ENCODE data around the gene NFATC2.

NFATC2 gene

DNA sequence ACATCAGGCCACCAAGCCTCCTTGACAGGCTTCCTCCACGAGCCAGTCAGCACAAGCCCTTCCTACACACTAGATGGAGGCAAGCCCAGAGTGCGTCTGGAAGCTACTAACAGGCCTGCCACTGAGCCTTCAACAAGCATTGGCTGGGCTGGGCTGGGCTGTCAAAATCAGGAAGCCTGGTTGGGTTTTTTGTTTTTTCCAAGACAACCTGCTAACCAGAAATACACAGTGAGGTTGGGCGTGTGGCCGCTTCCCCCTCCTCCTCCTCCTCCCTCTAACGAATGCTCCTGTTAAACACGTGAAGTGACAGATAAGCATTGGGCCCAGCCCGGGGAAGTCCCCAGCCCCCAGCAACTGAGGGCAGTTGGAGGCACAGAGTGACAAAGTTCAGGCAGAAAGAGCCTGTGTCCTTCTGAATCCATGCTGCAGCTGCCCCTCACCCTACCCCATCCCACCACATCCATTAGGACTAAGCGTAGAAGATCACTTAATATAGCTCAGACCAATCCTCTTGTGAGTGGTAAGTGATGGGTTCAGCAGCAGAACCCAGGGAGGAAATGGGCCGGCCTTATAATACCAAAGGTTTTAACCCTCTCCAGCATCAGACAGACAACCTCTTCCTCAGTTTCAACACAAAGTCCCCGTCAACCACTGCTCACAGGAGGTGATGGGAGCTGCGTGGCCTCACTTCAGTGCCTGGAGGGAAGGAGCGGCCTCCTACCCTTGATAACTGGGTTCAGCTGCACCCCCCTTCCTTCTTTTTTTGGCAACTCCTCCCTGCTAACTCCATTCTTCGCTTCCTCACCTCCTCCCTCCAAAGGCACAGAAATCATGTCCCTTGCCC lies 1.1 kb downstream of the NFATC2 start (continued):
- TF ChIP-seq ZNF132 (tag by site-specific recombination; IDR thresholded peaks at IDR 0.05; ENCODE audit: borderline replicate concordance) (no peak), ZBTB17 (tag by site-specific recombination; IDR thresholded peaks at IDR 0.05) (peak; percentile 77), ZFP3 (tag by site-specific recombination; IDR thresholded peaks at IDR 0.05; ENCODE audit: low read depth) (no peak), MYNN (tag by site-specific recombination; IDR thresholded peaks at IDR 0.05; ENCODE audit: borderline replicate concordance) (no peak), ZSCAN30 (tag by site-specific recombination; IDR thresholded peaks at IDR 0.05) (no peak), YY1 (tag by site-specific recombination; IDR thresholded peaks at IDR 0.05) (no peak), KLF10 (tag by site-specific recombination; IDR thresholded peaks at IDR 0.05) (no peak), ZBTB7A (tag by site-specific recombination; IDR thresholded peaks at IDR 0.05; ENCODE audit: low read depth) (no peak), IKZF3 (tag by site-specific recombination; IDR thresholded peaks at IDR 0.05) (no peak), EGR2 (tag by site-specific recombination; IDR thresholded peaks at IDR 0.05; ENCODE audit: low read depth) (no peak), ZNF223 (tag by site-specific recombination; IDR thresholded peaks at IDR 0.05) (no peak), ZNF585B (tag by site-specific recombination; IDR thresholded peaks at IDR 0.05) (no peak), ZXDB (tag by site-specific recombination; IDR thresholded peaks at IDR 0.05) (no peak), ZNF394 (tag by site-specific recombination; IDR thresholded peaks at IDR 0.05; ENCODE audit: borderline replicate concordance) (no peak), ZNF600 (tag by site-specific recombination; IDR thresholded peaks at IDR 0.05) (0 out of 2 replicates have a peak, but pooled peaks have one; percentile 11), SALL2 (tag by site-specific recombination; IDR thresholded peaks at IDR 0.05; ENCODE audit: borderline replicate concordance) (no peak), ZNF341 (tag by site-specific recombination; IDR thresholded peaks at IDR 0.05; ENCODE audit: low read depth) (no peak), ZNF354C (tag by site-specific recombination; IDR thresholded peaks at IDR 0.05; ENCODE audit: borderline replicate concordance, low read depth) (no peak), ZNF302 (tag by site-specific recombination; IDR thresholded peaks at IDR 0.05; ENCODE audit: low read depth) (no peak), ZNF529 (tag by site-specific recombination; IDR thresholded peaks at IDR 0.05; ENCODE audit: insufficient replicate concordance) (no peak), ZNF266 (tag by site-specific recombination; IDR thresholded peaks at IDR 0.05; ENCODE audit: low read depth) (no peak), TCF7L2 (IDR thresholded peaks at IDR 0.05; ENCODE audit: borderline replicate concordance, low read depth, low read length) (no peak), ZBTB21 (tag by site-specific recombination; IDR thresholded peaks at IDR 0.05) (no peak), PRDM1 (tag by site-specific recombination; IDR thresholded peaks at IDR 0.05) (no peak), KLF7 (tag by site-specific recombination; IDR thresholded peaks at IDR 0.05; ENCODE audit: borderline replicate concordance) (no peak)
- TF ChIP-seq, protein P1, sequence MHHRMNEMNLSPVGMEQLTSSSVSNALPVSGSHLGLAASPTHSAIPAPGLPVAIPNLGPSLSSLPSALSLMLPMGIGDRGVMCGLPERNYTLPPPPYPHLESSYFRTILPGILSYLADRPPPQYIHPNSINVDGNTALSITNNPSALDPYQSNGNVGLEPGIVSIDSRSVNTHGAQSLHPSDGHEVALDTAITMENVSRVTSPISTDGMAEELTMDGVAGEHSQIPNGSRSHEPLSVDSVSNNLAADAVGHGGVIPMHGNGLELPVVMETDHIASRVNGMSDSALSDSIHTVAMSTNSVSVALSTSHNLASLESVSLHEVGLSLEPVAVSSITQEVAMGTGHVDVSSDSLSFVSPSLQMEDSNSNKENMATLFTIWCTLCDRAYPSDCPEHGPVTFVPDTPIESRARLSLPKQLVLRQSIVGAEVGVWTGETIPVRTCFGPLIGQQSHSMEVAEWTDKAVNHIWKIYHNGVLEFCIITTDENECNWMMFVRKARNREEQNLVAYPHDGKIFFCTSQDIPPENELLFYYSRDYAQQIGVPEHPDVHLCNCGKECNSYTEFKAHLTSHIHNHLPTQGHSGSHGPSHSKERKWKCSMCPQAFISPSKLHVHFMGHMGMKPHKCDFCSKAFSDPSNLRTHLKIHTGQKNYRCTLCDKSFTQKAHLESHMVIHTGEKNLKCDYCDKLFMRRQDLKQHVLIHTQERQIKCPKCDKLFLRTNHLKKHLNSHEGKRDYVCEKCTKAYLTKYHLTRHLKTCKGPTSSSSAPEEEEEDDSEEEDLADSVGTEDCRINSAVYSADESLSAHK (tag by site-specific recombination; IDR thresholded peaks at IDR 0.05) = no peak
- TF ChIP-seq, protein P2, sequence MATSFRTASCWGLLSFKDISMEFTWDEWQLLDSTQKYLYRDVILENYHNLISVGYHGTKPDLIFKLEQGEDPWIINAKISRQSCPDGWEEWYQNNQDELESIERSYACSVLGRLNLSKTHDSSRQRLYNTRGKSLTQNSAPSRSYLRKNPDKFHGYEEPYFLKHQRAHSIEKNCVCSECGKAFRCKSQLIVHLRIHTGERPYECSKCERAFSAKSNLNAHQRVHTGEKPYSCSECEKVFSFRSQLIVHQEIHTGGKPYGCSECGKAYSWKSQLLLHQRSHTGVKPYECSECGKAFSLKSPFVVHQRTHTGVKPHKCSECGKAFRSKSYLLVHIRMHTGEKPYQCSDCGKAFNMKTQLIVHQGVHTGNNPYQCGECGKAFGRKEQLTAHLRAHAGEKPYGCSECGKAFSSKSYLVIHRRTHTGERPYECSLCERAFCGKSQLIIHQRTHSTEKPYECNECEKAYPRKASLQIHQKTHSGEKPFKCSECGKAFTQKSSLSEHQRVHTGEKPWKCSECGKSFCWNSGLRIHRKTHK (tag by site-specific recombination; IDR thresholded peaks at IDR 0.05) = no peak
- TF ChIP-seq, protein P3, sequence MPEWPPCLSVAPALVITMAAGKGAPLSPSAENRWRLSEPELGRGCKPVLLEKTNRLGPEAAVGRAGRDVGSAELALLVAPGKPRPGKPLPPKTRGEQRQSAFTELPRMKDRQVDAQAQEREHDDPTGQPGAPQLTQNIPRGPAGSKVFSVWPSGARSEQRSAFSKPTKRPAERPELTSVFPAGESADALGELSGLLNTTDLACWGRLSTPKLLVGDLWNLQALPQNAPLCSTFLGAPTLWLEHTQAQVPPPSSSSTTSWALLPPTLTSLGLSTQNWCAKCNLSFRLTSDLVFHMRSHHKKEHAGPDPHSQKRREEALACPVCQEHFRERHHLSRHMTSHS (tag by site-specific recombination; IDR thresholded peaks at IDR 0.05) = no peak
- TF ChIP-seq, protein P4, sequence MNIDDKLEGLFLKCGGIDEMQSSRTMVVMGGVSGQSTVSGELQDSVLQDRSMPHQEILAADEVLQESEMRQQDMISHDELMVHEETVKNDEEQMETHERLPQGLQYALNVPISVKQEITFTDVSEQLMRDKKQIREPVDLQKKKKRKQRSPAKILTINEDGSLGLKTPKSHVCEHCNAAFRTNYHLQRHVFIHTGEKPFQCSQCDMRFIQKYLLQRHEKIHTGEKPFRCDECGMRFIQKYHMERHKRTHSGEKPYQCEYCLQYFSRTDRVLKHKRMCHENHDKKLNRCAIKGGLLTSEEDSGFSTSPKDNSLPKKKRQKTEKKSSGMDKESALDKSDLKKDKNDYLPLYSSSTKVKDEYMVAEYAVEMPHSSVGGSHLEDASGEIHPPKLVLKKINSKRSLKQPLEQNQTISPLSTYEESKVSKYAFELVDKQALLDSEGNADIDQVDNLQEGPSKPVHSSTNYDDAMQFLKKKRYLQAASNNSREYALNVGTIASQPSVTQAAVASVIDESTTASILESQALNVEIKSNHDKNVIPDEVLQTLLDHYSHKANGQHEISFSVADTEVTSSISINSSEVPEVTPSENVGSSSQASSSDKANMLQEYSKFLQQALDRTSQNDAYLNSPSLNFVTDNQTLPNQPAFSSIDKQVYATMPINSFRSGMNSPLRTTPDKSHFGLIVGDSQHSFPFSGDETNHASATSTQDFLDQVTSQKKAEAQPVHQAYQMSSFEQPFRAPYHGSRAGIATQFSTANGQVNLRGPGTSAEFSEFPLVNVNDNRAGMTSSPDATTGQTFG (tag by site-specific recombination; IDR thresholded peaks at IDR 0.05; ENCODE audit: borderline replicate concordance) = no peak
- TF ChIP-seq, protein P5, sequence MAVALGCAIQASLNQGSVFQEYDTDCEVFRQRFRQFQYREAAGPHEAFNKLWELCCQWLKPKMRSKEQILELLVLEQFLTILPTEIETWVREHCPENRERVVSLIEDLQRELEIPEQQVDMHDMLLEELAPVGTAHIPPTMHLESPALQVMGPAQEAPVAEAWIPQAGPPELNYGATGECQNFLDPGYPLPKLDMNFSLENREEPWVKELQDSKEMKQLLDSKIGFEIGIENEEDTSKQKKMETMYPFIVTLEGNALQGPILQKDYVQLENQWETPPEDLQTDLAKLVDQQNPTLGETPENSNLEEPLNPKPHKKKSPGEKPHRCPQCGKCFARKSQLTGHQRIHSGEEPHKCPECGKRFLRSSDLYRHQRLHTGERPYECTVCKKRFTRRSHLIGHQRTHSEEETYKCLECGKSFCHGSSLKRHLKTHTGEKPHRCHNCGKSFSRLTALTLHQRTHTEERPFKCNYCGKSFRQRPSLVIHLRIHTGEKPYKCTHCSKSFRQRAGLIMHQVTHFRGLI (tag by site-specific recombination; IDR thresholded peaks at IDR 0.05) = peak; percentile 99

Data from HEK293 (cell line).